GM23338 (cell line): ENCODE data around the gene SLC49A4. TPM values are rescaled to one million over a fixed set of nuclear protein-coding genes. Genes with fewer than 3 reads are reported as not detected.

Experiments used
- ATAC-seq: fragments of 200-7000 bp; cut with Tn5 transposase; 3 replicates; pipeline ENCODE4 v1.9.1; 2020
- DNase-seq: peaks from one replicate; pipeline ENCODE4 v3.0.0-alpha.2; 2015; ENCODE audit warnings: low spot score
- H2AFZ ChIP-seq: fragments of 200-600 bp; sonication (generic); 2 replicates; pipeline ENCODE4 v1.8.0; 2016; ENCODE audit warnings: antibody characterized with exemption, mild to moderate bottlenecking, moderate library complexity
- H3F3A ChIP-seq: fragments of 200-600 bp; sonication (generic); replicated peaks from 2 replicates; pipeline ENCODE4 v1.8.0; 2017; ENCODE audit warnings: antibody characterized with exemption, mixed run types, low read depth
- H3K27ac ChIP-seq: fragments of 200-600 bp; sonication (generic); 2 replicates; pipeline ENCODE4 v1.6.1; 2016; ENCODE audit warnings: low read depth
- H3K27me3 ChIP-seq: fragments of 200-600 bp; sonication (generic); 2 replicates; pipeline ENCODE4 v1.8.0; 2016; ENCODE audit warnings: mild to moderate bottlenecking, mixed run types, moderate library complexity; ENCODE audit not compliant: insufficient read depth
- H3K36me3 ChIP-seq: fragments of 200-600 bp; sonication (generic); 2 replicates; pipeline ENCODE4 v1.8.0; 2016; ENCODE audit warnings: mild to moderate bottlenecking; ENCODE audit not compliant: insufficient read depth
- H3K4me1 ChIP-seq: fragments of 200-600 bp; sonication (generic); 2 replicates; pipeline ENCODE4 v1.8.0; 2016; ENCODE audit warnings: mild to moderate bottlenecking, moderate library complexity; ENCODE audit not compliant: insufficient read depth
- H3K4me2 ChIP-seq: fragments of 200-600 bp; sonication (generic); 2 replicates; pipeline ENCODE4 v1.7.1; 2017; ENCODE audit warnings: mixed run types
- H3K4me3 ChIP-seq: fragments of 200-600 bp; sonication (generic); 2 replicates; pipeline ENCODE4 v1.6.1; 2016; ENCODE audit warnings: mixed run types
- H3K79me2 ChIP-seq: fragments of 200-600 bp; sonication (generic); replicated peaks from 2 replicates; pipeline ENCODE4 v1.8.0; 2017; ENCODE audit warnings: mild to moderate bottlenecking; ENCODE audit not compliant: insufficient read depth
- H3K9me2 ChIP-seq: fragments of 200-600 bp; sonication (generic); 2 replicates; pipeline ENCODE4 v1.8.0; 2017; ENCODE audit not compliant: insufficient read depth
- H4K20me1 ChIP-seq: fragments of 200-600 bp; sonication (generic); replicated peaks from 2 replicates; pipeline ENCODE4 v1.8.0; 2017; ENCODE audit warnings: mild to moderate bottlenecking; ENCODE audit not compliant: insufficient read depth
- H3K27ac Mint-ChIP-seq: 2 replicates; pipeline ENCODE4 v1.8.0; 2020; ENCODE audit warnings: inconsistent platforms, mild to moderate bottlenecking, moderate library complexity, mixed read lengths
- H3K27me3 Mint-ChIP-seq: 3 replicates; pipeline ENCODE4 v1.8.0; 2022; ENCODE audit warnings: low read depth, mild to moderate bottlenecking, moderate library complexity, mixed read lengths, inconsistent platforms; ENCODE audit not compliant: insufficient read depth, poor library complexity
- H3K36me3 Mint-ChIP-seq: 3 replicates; pipeline ENCODE4 v1.8.0; 2021; ENCODE audit warnings: low read depth, mild to moderate bottlenecking, inconsistent platforms, moderate library complexity, mixed read lengths
- H3K4me1 Mint-ChIP-seq: 3 replicates; pipeline ENCODE4 v1.8.0; 2020; ENCODE audit warnings: mild to moderate bottlenecking, inconsistent platforms, mixed read lengths
- H3K4me3 Mint-ChIP-seq: 3 replicates; pipeline ENCODE4 v1.8.0; 2021; ENCODE audit warnings: moderate library complexity, mild to moderate bottlenecking, inconsistent platforms, mixed read lengths
- H3K9me3 Mint-ChIP-seq: 3 replicates; pipeline ENCODE4 v1.8.0; 2020; ENCODE audit warnings: moderate library complexity, mild to moderate bottlenecking, inconsistent platforms, mixed read lengths
- CREB1 ChIP-seq: fragments of 250-450 bp; sonication (Bioruptor Pico); IDR thresholded peaks from 2 replicates; pipeline ENCODE4 v1.5.0; 2020; ENCODE audit warnings: low read depth, mild to moderate bottlenecking, moderate library complexity
- NANOG ChIP-seq: IDR thresholded peaks from 2 replicates; pipeline ENCODE4 v1.6.1; 2016; ENCODE audit warnings: antibody characterized with exemption, borderline replicate concordance
- ZNF114 ChIP-seq: fragments of 250-450 bp; sonication (Bioruptor Pico); IDR thresholded peaks from 2 replicates; pipeline ENCODE4 v1.5.0; 2020; ENCODE audit warnings: mild to moderate bottlenecking, moderate library complexity
- ZNF331 ChIP-seq: fragments of 250-450 bp; sonication (Bioruptor Pico); IDR thresholded peaks from 2 replicates; pipeline ENCODE4 v1.5.0; 2020; ENCODE audit warnings: low read depth, mild to moderate bottlenecking, moderate library complexity
- polyA plus RNA-seq: library from polyadenylated mRNA; unstranded; fragments of >200 nt; fragmentation: Nextera tagmentation; extraction: Ambion mirVana; gene quantifications from 2 replicates; pipeline ENCODE4 v1.2.1, GENCODE V29; 2016
- total RNA-seq: library from RNA; depleted of rRNA; stranded (reverse); fragments of >200 nt; shearing (Covaris generic); gene quantifications from 2 replicates; pipeline ENCODE4 v1.2.3, GENCODE V29; 2014
- TF ChIP-seq, protein P1 (sequence below), 2 experiments: fragments of 200-600 bp in 1 of 2; sonication (generic) in 1 of 2; conservative IDR thresholded peaks; 2 replicates each; pipeline versions ENCODE4 v1.5.1 to v1.6.1; 2016 to 2017; ENCODE audit warnings: antibody characterized with exemption in 2 of 2, low read depth in 2 of 2, mild to moderate bottlenecking in 2 of 2, moderate library complexity in 1 of 2
- TF ChIP-seq, protein P2 (sequence below): fragments of 250-450 bp; sonication (Bioruptor Pico); IDR thresholded peaks from 2 replicates; pipeline ENCODE4 v1.5.0; 2020; ENCODE audit warnings: mild to moderate bottlenecking, moderate library complexity

Gene SLC49A4
- total and polyA plus RNA-seq, 2 experiments from 2014 or later = 3.7 to 16.8 TPM

DNA sequence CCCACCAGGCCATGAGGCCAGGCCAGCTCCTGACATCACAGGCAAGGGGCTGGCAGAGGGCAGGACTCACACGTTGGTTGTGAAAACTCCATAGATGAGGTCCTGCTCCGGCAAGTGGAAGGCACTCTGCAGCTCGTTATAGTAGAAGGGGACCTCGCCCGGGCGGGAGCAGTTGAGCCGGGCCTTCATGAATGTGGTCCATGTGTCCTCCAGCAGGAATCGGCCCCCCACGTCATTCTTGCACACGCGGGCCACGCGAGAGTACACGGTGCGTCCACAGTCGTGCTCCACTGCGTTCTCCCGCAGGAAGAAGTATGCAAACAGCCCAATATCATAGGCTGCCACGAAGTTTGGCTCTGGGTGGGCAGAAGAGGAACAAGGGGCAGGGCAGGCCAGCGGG lies 131.5 kb downstream of the SLC49A4 start (continued):
- TF ChIP-seq, protein P1, sequence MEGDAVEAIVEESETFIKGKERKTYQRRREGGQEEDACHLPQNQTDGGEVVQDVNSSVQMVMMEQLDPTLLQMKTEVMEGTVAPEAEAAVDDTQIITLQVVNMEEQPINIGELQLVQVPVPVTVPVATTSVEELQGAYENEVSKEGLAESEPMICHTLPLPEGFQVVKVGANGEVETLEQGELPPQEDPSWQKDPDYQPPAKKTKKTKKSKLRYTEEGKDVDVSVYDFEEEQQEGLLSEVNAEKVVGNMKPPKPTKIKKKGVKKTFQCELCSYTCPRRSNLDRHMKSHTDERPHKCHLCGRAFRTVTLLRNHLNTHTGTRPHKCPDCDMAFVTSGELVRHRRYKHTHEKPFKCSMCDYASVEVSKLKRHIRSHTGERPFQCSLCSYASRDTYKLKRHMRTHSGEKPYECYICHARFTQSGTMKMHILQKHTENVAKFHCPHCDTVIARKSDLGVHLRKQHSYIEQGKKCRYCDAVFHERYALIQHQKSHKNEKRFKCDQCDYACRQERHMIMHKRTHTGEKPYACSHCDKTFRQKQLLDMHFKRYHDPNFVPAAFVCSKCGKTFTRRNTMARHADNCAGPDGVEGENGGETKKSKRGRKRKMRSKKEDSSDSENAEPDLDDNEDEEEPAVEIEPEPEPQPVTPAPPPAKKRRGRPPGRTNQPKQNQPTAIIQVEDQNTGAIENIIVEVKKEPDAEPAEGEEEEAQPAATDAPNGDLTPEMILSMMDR (conservative IDR thresholded peaks at IDR 0.05; ENCODE audit: low read depth in 2 of 2) = no peak
- TF ChIP-seq ZNF114 (CRISPR knock-in tag) = no peak
- no peak for TF ChIP-seq NANOG
- TF ChIP-seq, protein P2, sequence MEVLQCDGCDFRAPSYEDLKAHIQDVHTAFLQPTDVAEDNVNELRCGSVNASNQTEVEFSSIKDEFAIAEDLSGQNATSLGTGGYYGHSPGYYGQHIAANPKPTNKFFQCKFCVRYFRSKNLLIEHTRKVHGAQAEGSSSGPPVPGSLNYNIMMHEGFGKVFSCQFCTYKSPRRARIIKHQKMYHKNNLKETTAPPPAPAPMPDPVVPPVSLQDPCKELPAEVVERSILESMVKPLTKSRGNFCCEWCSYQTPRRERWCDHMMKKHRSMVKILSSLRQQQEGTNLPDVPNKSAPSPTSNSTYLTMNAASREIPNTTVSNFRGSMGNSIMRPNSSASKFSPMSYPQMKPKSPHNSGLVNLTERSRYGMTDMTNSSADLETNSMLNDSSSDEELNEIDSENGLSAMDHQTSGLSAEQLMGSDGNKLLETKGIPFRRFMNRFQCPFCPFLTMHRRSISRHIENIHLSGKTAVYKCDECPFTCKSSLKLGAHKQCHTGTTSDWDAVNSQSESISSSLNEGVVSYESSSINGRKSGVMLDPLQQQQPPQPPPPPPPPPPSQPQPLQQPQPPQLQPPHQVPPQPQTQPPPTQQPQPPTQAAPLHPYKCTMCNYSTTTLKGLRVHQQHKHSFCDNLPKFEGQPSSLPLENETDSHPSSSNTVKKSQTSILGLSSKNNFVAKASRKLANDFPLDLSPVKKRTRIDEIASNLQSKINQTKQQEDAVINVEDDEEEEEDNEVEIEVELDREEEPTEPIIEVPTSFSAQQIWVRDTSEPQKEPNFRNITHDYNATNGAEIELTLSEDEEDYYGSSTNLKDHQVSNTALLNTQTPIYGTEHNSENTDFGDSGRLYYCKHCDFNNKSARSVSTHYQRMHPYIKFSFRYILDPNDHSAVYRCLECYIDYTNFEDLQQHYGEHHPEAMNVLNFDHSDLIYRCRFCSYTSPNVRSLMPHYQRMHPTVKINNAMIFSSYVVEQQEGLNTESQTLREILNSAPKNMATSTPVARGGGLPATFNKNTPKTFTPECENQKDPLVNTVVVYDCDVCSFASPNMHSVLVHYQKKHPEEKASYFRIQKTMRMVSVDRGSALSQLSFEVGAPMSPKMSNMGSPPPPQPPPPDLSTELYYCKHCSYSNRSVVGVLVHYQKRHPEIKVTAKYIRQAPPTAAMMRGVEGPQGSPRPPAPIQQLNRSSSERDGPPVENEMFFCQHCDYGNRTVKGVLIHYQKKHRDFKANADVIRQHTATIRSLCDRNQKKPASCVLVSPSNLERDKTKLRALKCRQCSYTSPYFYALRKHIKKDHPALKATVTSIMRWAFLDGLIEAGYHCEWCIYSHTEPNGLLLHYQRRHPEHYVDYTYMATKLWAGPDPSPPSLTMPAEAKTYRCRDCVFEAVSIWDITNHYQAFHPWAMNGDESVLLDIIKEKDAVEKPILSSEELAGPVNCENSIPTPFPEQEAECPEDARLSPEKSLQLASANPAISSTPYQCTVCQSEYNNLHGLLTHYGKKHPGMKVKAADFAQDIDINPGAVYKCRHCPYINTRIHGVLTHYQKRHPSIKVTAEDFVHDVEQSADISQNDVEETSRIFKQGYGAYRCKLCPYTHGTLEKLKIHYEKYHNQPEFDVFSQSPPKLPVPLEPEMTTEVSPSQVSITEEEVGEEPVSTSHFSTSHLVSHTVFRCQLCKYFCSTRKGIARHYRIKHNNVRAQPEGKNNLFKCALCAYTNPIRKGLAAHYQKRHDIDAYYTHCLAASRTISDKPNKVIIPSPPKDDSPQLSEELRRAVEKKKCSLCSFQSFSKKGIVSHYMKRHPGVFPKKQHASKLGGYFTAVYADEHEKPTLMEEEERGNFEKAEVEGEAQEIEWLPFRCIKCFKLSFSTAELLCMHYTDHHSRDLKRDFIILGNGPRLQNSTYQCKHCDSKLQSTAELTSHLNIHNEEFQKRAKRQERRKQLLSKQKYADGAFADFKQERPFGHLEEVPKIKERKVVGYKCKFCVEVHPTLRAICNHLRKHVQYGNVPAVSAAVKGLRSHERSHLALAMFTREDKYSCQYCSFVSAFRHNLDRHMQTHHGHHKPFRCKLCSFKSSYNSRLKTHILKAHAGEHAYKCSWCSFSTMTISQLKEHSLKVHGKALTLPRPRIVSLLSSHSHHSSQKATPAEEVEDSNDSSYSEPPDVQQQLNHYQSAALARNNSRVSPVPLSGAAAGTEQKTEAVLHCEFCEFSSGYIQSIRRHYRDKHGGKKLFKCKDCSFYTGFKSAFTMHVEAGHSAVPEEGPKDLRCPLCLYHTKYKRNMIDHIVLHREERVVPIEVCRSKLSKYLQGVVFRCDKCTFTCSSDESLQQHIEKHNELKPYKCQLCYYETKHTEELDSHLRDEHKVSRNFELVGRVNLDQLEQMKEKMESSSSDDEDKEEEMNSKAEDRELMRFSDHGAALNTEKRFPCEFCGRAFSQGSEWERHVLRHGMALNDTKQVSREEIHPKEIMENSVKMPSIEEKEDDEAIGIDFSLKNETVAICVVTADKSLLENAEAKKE (CRISPR knock-in tag) = no peak
- no peak for TF ChIP-seq CREB1 (CRISPR knock-in tag)

DNA sequence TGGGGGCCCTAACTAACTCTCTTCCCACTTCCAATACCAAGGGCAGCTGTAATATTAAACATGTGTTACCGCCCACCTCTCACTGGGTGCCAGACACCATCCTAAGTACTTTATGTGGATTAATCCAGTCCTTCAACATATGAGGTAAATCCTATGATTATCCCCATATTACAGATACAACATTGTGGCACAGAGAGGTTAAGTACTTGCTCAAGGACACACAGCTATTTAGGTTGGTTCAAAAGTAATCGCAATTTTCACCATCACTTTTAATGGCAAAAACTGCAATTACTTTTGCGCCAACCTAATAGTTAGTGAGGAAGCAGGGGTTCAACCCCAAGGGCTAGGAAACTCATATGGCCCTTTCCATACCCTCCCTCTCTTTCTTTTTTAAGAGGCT lies 131.9 kb downstream of the SLC49A4 start:
- Histone ChIP-seq H2AFZ (no peak overlapping the region), H4K20me1 (no peaks in the 10 kb centered on the region; the same call in none of the 2 replicates), H3K4me1 (no peaks in the 10 kb centered on the region), H3F3A (no peaks in the 10 kb centered on the region), H3K27ac (no peak overlapping the region), H3K4me3 (no peak overlapping the region), H3K79me2 (no peaks in the 10 kb centered on the region), H3K36me3 (no peaks in the 10 kb centered on the region), H3K4me2 (no peak overlapping the region), H3K9me2 (no peaks in the 10 kb centered on the region), H3K27me3 (peaks cover 19% of the 10 kb centered on the region)
- no peak for DNase-seq
- H3K27me3 Mint-ChIP-seq = peaks cover 12% of the 10 kb centered on the region
- H3K4me3 Mint-ChIP-seq = no peak overlapping the region
- ATAC-seq = no peak
- no peaks in the 10 kb centered on the region for H3K36me3 Mint-ChIP-seq
- H3K9me3 Mint-ChIP-seq = no peaks in the 10 kb centered on the region
- H3K27ac Mint-ChIP-seq = no peak overlapping the region
- H3K4me1 Mint-ChIP-seq = no peaks in the 10 kb centered on the region; the same call in 2 of the 3 replicates
- TF ChIP-seq, protein P2 (CRISPR knock-in tag) = no peak
- no peak for TF ChIP-seq ZNF331 (CRISPR knock-in tag)
